ENCODE measurements around the gene APAF1. TPM values are rescaled to one million over a fixed set of nuclear protein-coding genes. Genes with fewer than 3 reads are reported as not detected.

The APAF1 gene
- total and polyA plus RNA-seq, 10 of the 15 experiments (the other 5 are each of a cell fraction or from before 2014, with no cell fraction given): 4.2 to 19.1 (median 14.2) TPM

DNA sequence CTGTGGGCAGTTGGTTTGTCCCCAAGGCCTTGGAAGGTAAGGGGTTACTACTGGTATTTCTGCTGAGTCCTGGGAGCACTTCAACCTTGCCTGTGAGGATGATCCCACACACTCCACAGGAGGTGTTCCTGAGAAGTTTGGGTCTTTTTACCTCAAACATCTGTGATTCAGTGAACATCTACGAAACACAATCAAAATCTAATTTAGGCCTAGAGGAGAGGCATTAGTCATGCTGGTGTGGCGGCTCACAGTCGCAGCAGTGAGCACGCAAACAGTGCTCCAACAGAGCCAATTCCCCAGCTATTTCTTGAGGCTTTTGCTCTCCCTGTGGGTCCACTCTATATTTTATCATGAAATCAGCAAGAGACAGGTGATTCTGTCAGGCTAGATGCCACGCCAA, 107.6 kb downstream of the APAF1 start:
- no TSS peak for BruUV-seq (replicated peaks)
- ATAC-seq: no peak
- H3K4me2 ChIP-seq (ENCODE audit: control insufficient read depth, insufficient read depth): no peak overlapping the region
- no peaks in the 10 kb centered on the region for H3K79me2 ChIP-seq (ENCODE audit: control insufficient read depth, insufficient read depth, low read length)
- DNase-seq (ENCODE audit: low read depth, low spot score): no peak
- no peaks in the 10 kb centered on the region for H3K9me3 ChIP-seq (replicated peaks; ENCODE audit: control insufficient read depth, insufficient read depth, low read length)
- intact Hi-C loops (cut with micrococcal nuclease; ENCODE audit: unreplicated experiment): no loop called here
- ChIA-PET POLR2A (interaction anchor here (1.2 kb wide), 1 partner anchor 32 kb away, joined by 3 read pairs; no protein-coding TSS in a partner anchor), RAD21 (ENCODE audit: unreplicated experiment) (interaction anchor here (0.7 to 1.4 kb wide), 3 partner anchors 12 to 54 kb away, joined by 3 to 4 read pairs (median 3); no protein-coding TSS in a partner anchor), SMC1A (ENCODE audit: uncharacterized antibody, unreplicated experiment) (interaction anchor here (1.5 to 4.8 kb wide), 5 partner anchors 11 to 31 kb away, joined by 5 to 29 read pairs (median 8); no protein-coding TSS in a partner anchor), CTCF (interaction anchor here (0.8 to 3.2 kb wide), 8 partner anchors 14 to 246 kb away, joined by 3 to 16 read pairs (median 4); no protein-coding TSS in a partner anchor)
- no peak overlapping the region for H3K9ac ChIP-seq (ENCODE audit: control insufficient read depth, insufficient read depth, low read length)
- H3K4me1 ChIP-seq (ENCODE audit: control insufficient read depth, insufficient read depth, low read length): peaks cover 5% of the 10 kb centered on the region
- TF ChIP-seq, protein P1, sequence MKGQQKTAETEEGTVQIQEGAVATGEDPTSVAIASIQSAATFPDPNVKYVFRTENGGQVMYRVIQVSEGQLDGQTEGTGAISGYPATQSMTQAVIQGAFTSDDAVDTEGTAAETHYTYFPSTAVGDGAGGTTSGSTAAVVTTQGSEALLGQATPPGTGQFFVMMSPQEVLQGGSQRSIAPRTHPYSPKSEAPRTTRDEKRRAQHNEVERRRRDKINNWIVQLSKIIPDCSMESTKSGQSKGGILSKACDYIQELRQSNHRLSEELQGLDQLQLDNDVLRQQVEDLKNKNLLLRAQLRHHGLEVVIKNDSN (IDR thresholded peaks at IDR 0.05; ENCODE audit: borderline replicate concordance, extremely low read length, insufficient read depth, low read depth, low read length): no peak
- no peak for TF ChIP-seq CBX5 (IDR thresholded peaks at IDR 0.05; ENCODE audit: low read depth)
- no peak for TF ChIP-seq RUNX3 (IDR thresholded peaks at IDR 0.05; ENCODE audit: low read length)
- TF ChIP-seq E2F4 (IDR thresholded peaks at IDR 0.05; ENCODE audit: low read depth, low read length): no peak
- no peak for TF ChIP-seq TCF12 (IDR thresholded peaks at IDR 0.05; ENCODE audit: low read depth, low read length)
- no peak for TF ChIP-seq HDGF (IDR thresholded peaks at IDR 0.05)
- H4K20me1 ChIP-seq (ENCODE audit: control insufficient read depth, insufficient read depth): no peaks in the 10 kb centered on the region
- H3K4me3 ChIP-seq: no peak overlapping the region
- H3K27ac ChIP-seq (ENCODE audit: control insufficient read depth, insufficient read depth): no peak overlapping the region
- in situ Hi-C loops (cut with MboI): no loop called here
- FAIRE-seq: no peak
- H3K27me3 ChIP-seq (replicated peaks in 1 of 2; ENCODE audit: control insufficient read depth in 2 of 2, insufficient read depth in 2 of 2, low read length in 1 of 2): no peaks in the 10 kb centered on the region
- 87% methylated on average over 5 of the region's 5 CpGs for WGBS (ENCODE audit: insufficient coverage, insufficient replicate concordance, low lambda C conversion rate, missing lambda C conversion rate)
- H3K36me3 ChIP-seq (ENCODE audit: control insufficient read depth in 2 of 2, insufficient read depth in 2 of 2, low read length in 1 of 2): no peaks in the 10 kb centered on the region
- H2AFZ ChIP-seq (ENCODE audit: control insufficient read depth, low read depth, low read length): no peak overlapping the region
